Measurements from ENCODE around the gene RHOBTB1.

The RHOBTB1 gene

DNA sequence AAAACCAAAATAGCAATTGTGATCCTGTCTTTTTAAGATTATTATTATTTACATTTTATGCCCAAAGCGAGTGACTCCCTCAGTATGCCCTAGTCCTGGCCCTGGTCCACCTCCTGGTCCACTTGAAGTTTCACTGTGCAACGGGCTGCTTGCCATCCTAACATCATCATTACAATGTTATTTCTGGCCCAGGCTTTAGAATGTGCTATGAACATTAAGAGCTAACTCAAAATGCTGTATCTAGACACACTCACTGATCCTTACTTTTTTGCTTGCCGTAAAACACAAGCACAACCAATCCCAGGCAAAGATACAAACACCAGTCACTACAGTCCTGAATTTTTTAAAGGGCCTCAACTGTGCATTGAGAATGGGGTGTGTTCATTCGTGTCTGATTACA lies 38.4 kb downstream of the RHOBTB1 start:
- peak; percentile 85 for DNase-seq (ENCODE audit: low read depth)

- no peak for DNase-seq (ENCODE audit: low read depth)
Observed at GRCh38 chr10:60903096-60903495, 40.9 kb downstream of the RHOBTB1 start.

DNA sequence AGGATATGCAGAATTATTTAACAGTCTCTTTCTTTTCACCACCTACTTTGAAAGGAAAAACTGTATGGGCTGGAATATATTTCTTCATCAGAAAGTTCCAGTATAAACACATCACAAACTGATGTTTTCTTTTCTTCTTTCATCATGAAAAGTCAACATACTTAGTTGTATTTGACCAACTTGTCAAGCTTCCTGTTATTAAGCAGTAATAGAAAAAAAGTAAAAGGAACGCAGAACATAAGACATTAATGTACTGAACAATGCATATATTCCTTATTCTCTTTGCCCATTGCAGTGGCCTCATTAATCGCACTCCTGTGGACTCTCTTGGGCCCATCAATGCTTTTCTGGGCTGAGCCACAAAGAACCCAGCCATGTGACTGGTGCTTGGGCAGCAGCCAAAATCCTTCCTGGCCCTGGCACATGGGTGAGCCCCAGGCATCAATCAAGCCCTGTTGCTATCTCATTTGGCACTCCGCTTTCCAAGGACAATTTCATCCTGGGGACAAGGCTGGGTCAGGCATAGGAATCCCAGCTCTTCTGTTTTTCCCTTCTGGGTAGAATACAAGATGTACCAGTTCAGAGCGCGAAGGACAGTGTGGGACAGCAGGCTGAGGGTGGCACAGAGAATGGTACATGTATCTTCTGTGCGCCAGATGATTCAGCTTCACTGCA lies 42.3 kb downstream of the RHOBTB1 start:
- no peak for DNase-seq (ENCODE audit: low read depth)

DNA sequence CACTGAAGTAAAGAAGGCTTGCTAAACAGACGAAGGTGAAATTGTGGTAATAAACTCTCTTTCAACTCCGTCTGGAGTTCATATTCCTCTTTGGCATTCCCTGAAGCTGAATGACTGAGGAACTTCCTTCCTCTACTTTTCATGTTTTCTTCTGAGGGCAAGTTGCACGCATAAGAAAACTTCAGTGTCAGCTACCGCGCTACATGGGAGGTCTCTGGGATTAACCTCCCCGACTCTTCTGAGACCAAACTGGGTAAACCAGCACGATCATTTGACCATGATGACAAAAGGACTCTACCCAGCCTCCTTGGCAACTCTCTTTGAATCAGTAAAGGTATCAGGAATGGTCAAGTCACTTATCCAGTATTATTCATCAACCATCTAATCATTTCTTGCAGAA lies 44.7 kb downstream of the RHOBTB1 start:
- no peak for DNase-seq (ENCODE audit: low read depth)

DNA sequence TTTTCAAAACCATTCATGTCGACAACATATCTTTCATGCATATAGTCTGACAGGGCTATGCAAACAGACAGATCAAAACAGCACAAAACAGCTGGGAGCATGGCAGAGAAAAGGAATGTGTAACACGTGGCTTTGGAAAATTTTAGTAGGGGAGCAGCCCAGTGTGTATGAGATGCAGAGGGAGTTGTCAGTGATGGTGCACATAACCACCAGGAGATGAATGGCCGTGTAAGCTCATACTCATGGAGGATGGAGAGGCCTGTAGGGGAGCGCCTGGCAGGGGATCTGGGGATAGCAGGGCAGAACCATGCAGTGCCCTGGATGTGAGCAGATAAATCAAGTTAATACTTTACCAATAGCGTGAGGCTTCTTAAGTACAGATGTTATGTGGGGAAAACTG lies 45.7 kb downstream of the RHOBTB1 start:
- DNase-seq (ENCODE audit: low read depth): no peak

DNA sequence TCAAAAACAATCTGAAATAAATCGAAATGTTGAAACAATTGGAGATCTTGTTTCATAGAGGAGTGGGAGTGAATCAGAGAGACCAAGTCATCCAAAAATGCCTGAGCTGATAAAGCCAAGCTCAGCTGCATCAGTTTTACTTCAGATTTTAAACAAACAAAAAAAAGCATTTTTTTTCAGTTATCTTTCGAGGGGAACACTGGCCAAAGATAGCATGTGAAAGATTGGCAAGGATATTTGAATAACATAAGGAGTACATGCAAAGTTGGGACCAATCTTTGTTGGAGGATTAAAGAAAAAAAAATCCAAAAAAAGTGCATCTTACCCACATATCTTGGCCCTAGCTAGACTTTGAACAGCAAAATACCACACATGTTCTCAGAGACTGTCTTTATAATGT lies 47.2 kb downstream of the RHOBTB1 start:
- no peak for DNase-seq (ENCODE audit: low read depth)

DNA sequence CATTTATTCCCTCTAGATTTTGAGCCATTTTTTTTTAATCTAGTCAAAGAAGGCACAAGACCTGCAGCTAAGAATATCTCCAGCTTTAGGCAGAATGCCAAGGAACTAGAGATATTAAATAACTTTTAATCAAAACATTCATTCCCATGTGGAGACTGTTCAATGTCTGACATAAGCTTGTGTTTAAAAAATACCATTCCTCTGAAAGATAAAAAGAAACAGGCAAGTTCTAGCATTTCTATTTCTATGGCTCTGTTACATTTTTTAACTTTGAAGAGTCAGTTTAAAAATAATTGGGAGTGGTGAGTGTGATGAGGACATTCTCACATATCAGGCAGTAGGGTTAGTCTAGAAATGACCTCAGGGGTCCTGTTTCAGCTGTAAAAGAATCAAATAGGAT lies 48.0 kb downstream of the RHOBTB1 start:
- no peak for DNase-seq (ENCODE audit: low read depth)

DNA sequence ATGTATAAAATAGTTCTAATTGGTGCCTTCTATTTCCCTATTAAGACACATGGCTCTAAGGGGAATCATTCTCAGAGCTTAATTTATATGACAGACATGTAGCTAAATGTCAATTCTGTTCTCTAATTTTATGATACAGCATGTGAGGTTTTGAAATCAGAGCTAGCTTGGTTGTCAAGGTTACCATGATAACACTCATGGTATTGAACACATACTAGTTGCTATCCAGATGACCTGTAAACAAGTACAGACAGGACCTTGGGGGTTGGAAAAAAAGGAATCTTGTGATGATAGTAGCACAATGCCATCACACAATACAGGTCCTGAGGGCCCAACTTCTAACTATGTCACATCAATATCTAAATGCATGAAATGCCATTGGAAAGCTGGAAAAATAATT lies 49.2 kb downstream of the RHOBTB1 start:
- no peak for DNase-seq (ENCODE audit: low read depth)

GRCh38 chr10:60893231-60893630 lies 50.8 kb downstream of the RHOBTB1 start:
- no peak for DNase-seq (ENCODE audit: low read depth)

DNA sequence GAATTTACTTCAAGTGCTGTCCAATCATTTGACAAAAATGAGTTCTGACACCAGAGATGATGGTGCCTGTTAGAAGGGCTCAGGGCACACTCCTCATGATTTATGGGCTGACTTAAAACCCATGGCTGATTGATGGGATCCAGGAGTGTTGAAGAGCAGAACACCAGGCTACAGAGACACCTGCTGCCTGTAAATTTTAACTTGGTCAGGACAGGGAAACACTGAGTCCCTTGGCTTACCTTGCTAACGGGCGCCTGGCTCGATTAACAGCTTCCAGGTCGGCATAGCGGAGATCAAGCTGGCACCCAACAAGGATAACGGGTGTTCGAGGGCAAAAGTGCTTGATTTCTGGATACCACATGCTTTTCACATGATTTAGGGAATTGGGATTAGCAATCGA lies 51.4 kb downstream of the RHOBTB1 start:
- DNase-seq (ENCODE audit: low read depth): no peak

DNA sequence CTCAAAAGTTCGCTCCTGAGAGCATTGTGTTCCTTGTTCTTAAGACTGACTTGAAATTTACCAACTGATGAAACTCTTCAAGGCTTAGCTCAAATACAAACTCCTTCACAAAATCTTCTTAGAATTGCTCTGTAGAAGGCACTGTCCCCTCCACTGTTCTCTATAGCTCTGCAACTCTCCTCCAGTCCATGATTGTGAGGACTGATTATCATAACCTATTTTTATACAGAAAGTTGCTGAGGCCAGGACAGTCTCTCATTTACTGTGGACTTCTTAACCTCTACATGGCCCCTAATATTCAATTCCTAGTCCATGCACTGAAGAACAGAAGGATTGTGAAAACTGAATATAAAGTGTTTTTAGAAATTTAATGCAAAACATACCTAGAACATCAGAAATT lies 53.2 kb downstream of the RHOBTB1 start:
- no peak for DNase-seq (ENCODE audit: low read depth)

- DNase-seq (ENCODE audit: low read depth): no peak
Observed at GRCh38 chr10:60883187-60883586, 60.8 kb downstream of the RHOBTB1 start.

DNA sequence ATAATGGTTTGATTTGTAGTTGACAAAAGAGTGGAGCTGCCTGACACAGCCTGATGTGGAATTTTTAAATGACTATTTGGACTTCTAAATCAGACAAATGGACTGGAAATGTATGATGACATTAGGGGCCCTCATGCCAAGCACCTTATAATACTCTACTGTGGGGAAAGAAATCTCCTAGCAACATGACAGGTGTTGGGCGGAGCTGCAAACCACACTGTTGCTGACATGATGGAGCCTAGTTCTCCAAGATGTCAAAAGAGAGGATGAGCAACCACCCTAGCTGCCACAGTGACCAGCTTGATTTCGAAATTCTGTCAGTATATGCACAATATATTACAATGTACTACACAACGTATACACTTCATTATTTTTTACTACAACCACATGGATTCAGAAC lies 65.8 kb downstream of the RHOBTB1 start:
- DNase-seq (ENCODE audit: low read depth): no peak

GRCh38 chr10:60877777-60878120 lies 66.2 kb downstream of the RHOBTB1 start:
- no peak for DNase-seq (ENCODE audit: low read depth)

DNA sequence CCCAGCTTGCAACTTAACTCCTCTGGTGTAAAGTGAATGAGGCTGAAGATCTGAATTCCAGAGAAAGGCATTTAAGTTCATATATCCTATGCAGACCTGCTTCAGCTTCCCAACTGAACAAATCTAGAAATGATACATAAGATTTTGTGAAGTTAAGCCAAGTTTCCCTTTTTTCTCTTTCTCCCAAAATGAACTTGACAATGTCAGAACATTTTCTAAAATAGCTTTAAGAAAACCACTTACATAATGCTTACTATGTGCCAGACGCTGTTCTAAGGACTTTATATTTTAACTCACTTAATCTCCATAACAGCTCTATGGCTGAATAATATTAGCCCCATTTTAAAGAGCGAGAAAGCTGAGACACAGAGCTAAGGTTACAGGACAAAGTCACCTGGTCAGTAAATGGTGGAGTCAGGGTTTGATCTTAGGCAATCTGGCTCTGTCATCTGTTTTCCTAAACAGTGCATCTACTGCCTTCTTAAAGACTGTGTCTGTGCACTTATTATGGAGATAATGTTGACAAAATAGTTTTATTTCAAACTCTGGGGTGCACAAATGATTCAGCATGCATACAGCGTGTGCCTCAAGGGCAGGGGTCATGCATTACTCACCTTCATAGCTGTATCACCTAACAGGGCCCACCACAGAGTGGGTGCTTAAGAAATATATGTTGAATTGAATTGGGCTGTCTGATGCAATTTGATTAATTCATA lies 66.8 kb downstream of the RHOBTB1 start:
- no peak for DNase-seq (ENCODE audit: low read depth)

- DNase-seq (ENCODE audit: low read depth): no peak
Observed at GRCh38 chr10:60873758-60874157, 70.2 kb downstream of the RHOBTB1 start.

DNA sequence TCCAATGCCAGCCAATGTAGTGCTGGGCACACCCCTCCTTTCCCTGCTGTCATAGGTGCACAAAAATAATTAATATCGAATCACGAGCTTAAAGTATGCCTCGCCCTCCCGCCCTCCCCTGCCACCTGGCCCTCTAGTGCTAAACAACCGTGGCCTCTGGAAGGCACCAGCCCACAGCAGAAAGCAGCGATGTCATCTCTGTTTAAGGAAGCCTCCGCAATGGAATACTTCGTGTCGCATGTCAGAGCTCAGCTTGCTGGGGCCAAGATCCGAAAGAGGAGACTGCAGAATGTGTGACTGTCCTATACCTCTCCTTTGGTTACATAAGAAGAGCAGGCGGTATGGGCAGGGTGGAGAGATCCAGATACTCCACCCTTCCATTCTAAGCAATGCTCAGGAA lies 71.5 kb downstream of the RHOBTB1 start:
- no peak for DNase-seq (ENCODE audit: low read depth)

GRCh38 chr10:60871215-60871614 lies 72.8 kb downstream of the RHOBTB1 start:
- no peak for DNase-seq (ENCODE audit: low read depth)

- no peak for DNase-seq (ENCODE audit: low read depth)
Observed at GRCh38 chr10:60870803-60871202, 73.2 kb downstream of the RHOBTB1 start.

GRCh38 chr10:60870416-60870728 lies 73.6 kb downstream of the RHOBTB1 start:
- no peak for DNase-seq (ENCODE audit: low read depth)

GRCh38 chr10:60869652-60870415 lies 74.2 kb downstream of the RHOBTB1 start:
- no peak for DNase-seq (ENCODE audit: low read depth)

DNA sequence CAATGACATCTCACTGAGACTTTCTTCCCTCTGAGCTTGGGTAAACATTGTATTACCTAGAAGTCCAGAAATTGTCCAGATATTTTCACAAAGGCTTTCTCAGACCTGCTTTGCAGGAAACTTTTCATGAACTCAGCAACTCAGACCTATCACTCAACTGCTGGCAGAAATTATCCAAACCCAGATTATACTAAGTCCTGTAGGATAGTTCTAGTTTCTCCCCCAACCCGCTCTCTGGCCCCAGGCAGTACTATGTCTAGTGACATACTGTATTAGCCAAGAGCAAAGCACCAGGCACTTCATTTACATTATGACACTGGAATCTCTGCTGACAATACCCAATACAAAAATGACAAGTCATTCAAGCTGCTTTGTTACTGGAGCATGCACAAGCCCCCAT lies 75.0 kb downstream of the RHOBTB1 start:
- no peak for DNase-seq (ENCODE audit: low read depth)

- no peak for DNase-seq (ENCODE audit: low read depth)
Observed at GRCh38 chr10:60865198-60865783, 78.7 kb downstream of the RHOBTB1 start.
